ENCODE data around the gene ITPA. TPM values are rescaled to one million over a fixed set of nuclear protein-coding genes. Genes with fewer than 3 reads are reported as not detected.

ITPA gene
- total and polyA plus RNA-seq, 11 donors, result 15.3 to 48.3 (median 22.2) TPM

DNA sequence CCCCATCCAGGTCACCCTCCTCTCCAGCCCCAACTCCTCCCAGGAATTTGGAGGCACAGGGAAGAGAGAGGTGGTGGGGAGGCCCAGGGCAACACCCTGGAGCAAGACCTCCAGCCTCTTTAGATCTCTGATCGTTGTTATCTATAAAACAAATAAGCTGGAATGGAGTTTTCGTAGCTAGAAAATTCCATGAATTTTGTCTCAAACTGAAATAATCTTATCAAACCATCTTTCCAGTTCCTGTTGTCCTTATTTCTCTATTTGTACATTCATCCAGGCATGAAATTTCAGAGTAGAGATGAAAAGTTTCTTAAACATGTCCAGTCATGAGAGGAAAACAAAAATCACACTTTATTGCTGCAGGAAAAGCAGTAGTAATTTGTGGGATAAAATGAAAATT is 35.9 kb downstream of the ITPA start:
- Histone ChIP-seq H3K4me1 (peaks cover 0 to 20% (median 12%) of the 10 kb centered on the region in 12 donors), H3K36me3 (peaks cover 0 to 2% (median 0%) of the 10 kb centered on the region in 9 donors), H3K4me3 (no peak overlapping the region), H3K27me3 (peaks cover 0 to 27% (median 2%) of the 10 kb centered on the region in 9 donors), H3K9me3 (no peaks in the 10 kb centered on the region), H3K27ac (no peak overlapping the region)
- DNase-seq, result no peak
- WGBS, 4 donors, result 62 to 79% (median 74%) methylated on average over 2 of the region's 2 CpGs
- no peak for ATAC-seq
- intact Hi-C loops (cut with DNase I), result no loop called here
- TF ChIP-seq, protein P1, sequence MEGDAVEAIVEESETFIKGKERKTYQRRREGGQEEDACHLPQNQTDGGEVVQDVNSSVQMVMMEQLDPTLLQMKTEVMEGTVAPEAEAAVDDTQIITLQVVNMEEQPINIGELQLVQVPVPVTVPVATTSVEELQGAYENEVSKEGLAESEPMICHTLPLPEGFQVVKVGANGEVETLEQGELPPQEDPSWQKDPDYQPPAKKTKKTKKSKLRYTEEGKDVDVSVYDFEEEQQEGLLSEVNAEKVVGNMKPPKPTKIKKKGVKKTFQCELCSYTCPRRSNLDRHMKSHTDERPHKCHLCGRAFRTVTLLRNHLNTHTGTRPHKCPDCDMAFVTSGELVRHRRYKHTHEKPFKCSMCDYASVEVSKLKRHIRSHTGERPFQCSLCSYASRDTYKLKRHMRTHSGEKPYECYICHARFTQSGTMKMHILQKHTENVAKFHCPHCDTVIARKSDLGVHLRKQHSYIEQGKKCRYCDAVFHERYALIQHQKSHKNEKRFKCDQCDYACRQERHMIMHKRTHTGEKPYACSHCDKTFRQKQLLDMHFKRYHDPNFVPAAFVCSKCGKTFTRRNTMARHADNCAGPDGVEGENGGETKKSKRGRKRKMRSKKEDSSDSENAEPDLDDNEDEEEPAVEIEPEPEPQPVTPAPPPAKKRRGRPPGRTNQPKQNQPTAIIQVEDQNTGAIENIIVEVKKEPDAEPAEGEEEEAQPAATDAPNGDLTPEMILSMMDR (IDR thresholded peaks at IDR 0.05), result no peak
- no peak for TF ChIP-seq POLR2A (IDR thresholded peaks at IDR 0.05)

DNA sequence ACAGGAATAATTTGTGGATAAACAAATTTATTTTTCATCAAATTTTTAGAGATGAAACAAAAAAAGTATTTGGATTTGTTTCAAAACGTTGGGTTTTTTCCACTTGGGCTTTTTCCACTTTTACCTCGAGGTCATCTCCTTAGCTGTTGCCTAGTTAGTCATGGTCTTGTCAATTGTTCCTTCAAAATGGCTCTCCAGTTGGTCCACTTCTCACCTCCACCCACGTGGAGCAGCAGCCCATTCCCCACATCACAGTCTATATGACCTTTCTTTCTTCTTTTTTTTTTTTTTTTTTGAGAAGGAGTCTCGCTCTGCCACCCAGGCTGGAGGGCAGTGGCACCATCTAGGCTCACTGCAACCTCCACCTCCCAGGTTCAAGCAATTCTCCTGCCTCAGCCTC is 36.4 kb downstream of the ITPA start:
- intact Hi-C loops (cut with DNase I), result no loop called here
- H3K4me3 ChIP-seq, result no peak overlapping the region
- H3K36me3 ChIP-seq, result peaks cover 0 to 8% (median 0%) of the 10 kb centered on the region in 9 donors
- ATAC-seq (no peak), DNase-seq (no peak)
- TF ChIP-seq POLR2A (IDR thresholded peaks at IDR 0.05), result no peak
- TF ChIP-seq, protein P1 (IDR thresholded peaks at IDR 0.05), result no peak
- no peak overlapping the region for H3K27ac ChIP-seq
- H3K4me1 ChIP-seq, result peaks cover 0 to 20% (median 12%) of the 10 kb centered on the region in 12 donors
- H3K27me3 ChIP-seq, result peaks cover 0 to 23% (median 0%) of the 10 kb centered on the region in 9 donors
- WGBS, 4 donors, result 71 to 75% (median 74%) methylated on average over 4 of the region's 4 CpGs
- H3K9me3 ChIP-seq, result no peaks in the 10 kb centered on the region

DNA sequence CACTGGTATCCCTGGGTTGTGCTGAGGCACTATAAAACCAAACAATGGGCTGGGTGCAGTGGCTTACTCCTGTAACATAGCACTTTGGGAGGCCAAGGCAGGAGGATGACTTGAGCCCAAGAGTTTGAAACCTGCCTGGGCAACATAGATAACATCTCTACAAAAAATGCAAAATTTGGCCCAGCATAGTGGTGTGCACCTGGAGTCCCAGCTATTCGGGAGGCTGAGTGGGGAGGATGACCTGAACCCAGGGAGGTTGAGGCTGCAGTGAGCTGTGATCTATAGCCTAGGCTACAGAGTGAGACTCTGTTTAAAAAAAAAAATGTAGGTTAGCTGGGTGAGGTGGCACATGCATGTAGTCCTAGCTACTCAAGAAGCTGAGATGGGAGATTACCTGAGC is 37.4 kb downstream of the ITPA start:
- 83 to 98% (median 90%) methylated on average over 1 of the region's 1 CpG for WGBS, 4 donors
- no peaks in the 10 kb centered on the region for H3K9me3 ChIP-seq

DNA sequence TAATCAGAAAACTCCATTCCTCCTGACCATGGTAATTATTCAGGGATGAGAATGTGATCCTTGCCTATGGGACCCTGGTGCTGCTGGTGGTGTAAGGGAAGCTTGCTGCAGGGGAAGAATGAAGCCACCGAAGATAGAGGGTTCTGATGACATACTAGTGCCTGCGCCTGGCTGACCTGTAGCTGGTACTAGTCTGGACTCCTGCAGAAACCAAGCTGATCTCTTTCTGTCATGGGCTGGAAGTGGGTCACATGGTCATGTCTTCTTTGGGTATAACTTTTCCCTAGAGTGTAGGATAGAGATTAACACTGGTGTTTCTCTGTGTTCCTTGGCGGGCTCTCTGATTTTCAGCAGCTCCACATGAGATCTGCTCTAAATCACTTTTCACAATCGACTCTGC is 38.3 kb downstream of the ITPA start:
- no peaks in the 10 kb centered on the region for H3K9me3 ChIP-seq
- DNase-seq (peak in 1 of 5 donors; percentile 27), ATAC-seq (peak in 3 of 4 donors; percentile 31 to 47 (median 34))
- H3K27me3 ChIP-seq, result peaks cover 0 to 19% (median 0%) of the 10 kb centered on the region in 9 donors
- H3K27ac ChIP-seq, result no peak overlapping the region
- intact Hi-C loops (cut with DNase I), result no loop called here
- peaks cover 0 to 23% (median 17%) of the 10 kb centered on the region in 9 donors for H3K36me3 ChIP-seq
- TF ChIP-seq POLR2A (IDR thresholded peaks at IDR 0.05), result no peak
- TF ChIP-seq, protein P1 (IDR thresholded peaks at IDR 0.05), result no peak
- no peak overlapping the region for H3K4me3 ChIP-seq
- 42 to 49% (median 47%) methylated on average over 4 of the region's 4 CpGs for WGBS, 4 donors
- H3K4me1 ChIP-seq, result peaks cover 0 to 20% (median 12%) of the 10 kb centered on the region in 12 donors

More for the DNA sequence above, 37.4 kb downstream of the ITPA start:
- H3K4me3 ChIP-seq, result no peak overlapping the region
- ATAC-seq, result no peak
- TF ChIP-seq, protein P1 (IDR thresholded peaks at IDR 0.05), result no peak
- TF ChIP-seq POLR2A (IDR thresholded peaks at IDR 0.05), result no peak
- H3K36me3 ChIP-seq, result peaks cover 0 to 13% (median 8%) of the 10 kb centered on the region in 9 donors
- DNase-seq, result peak in 1 of 5 donors; percentile 7
- peaks cover 0 to 19% (median 0%) of the 10 kb centered on the region in 9 donors for H3K27me3 ChIP-seq
- no peak overlapping the region for H3K27ac ChIP-seq
- H3K4me1 ChIP-seq, result peaks cover 0 to 20% (median 12%) of the 10 kb centered on the region in 12 donors
- intact Hi-C loops (cut with DNase I), result no loop called here

All from heart left ventricle (tissue), 16 donors.